ENCODE measurements around the gene CTRB1.

Gene CTRB1

GRCh38 chr16:75218256-75219076 is at the start of gene CTRB1:
TSS of gene CTRB1 (plus strand) at chr16:75218988. CDS start at chr16:75219008, 20 bp downstream.
- no peak for DNase-seq

GRCh38 chr16:75169899-75170405 is 48.8 kb upstream of the CTRB1 start:
- no peak for DNase-seq

DNA sequence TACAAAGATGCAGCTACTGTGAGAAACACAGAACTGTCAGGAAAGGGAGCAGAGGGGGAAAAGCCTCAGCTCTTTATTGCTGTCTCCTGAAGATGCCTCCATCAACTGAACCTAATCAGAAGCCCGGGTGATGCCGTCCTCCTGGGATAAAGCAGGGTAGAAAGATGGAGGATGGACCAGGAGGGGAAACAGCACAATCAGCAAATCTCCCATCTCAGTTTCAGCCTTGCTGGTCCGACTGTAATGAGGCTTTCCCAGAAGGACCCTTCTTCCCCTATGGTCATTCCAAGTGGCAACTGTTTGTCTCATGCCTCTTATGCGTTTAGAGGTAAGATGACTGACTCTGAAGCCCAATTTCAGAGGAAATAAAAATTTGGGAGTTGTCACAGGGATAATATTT is 46.2 kb upstream of the CTRB1 start:
- no peak for DNase-seq

- DNase-seq, result no peak
Measured at GRCh38 chr16:75175074-75175473, 43.7 kb upstream of the CTRB1 start.

GRCh38 chr16:75176926-75177325 is 41.9 kb upstream of the CTRB1 start:
- DNase-seq, result no peak

DNA sequence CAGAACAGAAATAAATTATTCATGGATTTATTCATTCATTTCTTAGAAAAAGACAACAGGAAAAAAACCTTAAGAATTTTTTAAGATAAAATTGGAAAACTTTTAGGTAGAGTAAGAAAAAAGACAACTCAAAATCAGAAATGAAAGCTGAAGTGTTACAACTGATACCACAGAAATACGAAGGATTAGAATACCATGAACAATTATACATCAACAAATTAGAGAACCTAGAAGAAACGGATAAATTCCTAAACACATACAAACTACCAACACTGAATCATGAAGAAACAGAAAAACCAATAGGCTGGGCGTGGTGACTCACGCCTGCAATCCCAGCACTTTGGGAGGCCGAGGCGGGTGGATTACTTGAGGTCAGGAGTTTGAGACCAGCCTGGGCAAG is 39.6 kb upstream of the CTRB1 start:
- DNase-seq, result no peak

DNA sequence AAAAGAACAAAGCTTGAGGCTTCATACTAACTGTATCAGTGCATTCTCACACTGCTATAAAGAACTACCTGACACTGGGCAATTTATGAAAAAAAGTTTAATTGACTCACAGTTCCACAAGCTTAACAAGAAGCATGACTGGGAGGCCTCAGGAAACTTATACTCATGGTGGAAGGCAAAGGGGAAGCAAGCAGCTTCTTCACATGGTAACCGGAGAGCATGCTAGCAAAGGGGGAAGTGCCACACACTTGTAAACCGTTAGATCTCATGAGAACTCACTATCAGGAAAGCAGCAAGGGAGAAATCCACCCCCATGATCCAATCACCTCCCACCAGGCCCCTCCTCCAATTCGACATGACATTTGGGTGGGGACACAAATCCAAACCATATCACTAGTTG is 37.2 kb upstream of the CTRB1 start:
- DNase-seq, result no peak

DNA sequence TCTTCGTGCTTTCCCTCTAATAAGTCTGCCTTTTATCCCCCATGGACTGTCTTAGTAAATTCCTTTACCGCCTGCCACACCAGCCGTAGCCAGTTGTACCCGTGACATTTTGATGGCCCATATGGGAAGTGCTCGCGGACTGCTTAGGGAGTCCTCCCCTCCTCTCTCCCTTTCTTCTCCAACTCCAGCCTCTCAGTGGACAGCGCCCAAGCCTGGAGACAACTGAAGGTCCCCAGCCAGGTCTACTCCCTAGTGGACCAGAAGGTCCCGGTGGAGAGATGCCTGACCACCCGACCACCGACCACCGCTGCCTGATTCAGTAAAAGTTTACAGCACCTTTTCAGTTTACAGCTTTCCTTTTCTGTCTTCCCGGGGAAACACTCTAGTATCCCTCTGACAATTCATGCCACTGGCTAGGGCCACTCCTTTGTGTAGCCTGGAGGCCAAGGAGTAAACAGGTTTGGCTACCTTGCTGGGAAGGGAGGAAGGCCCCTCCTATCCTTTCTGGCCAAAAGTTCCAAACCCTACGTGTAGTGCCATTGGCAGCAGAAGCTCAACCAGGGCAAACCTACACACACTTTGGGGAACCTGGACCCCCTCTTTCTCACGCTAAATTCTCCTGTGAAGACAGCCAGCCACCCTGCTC is 29.8 kb upstream of the CTRB1 start:
- no peak for DNase-seq

GRCh38 chr16:75189638-75190245 is 29.0 kb upstream of the CTRB1 start:
- DNase-seq, result no peak

DNA sequence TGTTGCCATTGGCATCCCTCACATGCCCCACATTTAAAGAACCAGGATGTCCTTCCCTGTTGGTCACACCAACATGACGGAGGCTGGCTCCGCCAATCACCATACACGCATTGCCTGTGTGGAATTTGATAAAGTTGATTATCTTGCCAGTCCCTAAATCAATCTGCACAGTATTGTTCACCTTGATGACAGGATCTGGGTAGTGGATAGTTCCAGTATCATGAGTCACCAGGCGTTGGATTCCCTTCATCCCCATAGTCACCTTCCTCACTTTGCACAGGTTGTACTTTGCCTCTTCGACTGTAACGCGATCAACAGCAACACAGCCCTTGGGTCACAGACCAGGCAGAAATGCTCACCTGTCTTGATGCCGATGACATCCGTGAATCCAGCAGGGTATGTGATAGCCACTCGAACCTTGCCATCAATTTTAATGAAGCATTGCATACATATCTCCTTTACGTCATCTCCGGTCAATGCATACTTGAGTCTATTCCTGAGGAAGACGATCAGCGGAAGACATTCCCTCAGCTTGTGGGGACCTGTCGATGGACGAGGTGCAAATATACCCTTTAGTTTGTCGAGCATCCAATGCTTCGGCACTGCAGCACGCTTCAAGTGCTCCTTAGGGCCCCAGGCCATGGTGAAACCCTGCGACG is 26.1 kb upstream of the CTRB1 start:
- DNase-seq, result no peak

- DNase-seq, result no peak
Measured at GRCh38 chr16:75193265-75193650, 25.5 kb upstream of the CTRB1 start.

- DNase-seq, result no peak
Measured at GRCh38 chr16:75193730-75194444, 24.9 kb upstream of the CTRB1 start.

DNA sequence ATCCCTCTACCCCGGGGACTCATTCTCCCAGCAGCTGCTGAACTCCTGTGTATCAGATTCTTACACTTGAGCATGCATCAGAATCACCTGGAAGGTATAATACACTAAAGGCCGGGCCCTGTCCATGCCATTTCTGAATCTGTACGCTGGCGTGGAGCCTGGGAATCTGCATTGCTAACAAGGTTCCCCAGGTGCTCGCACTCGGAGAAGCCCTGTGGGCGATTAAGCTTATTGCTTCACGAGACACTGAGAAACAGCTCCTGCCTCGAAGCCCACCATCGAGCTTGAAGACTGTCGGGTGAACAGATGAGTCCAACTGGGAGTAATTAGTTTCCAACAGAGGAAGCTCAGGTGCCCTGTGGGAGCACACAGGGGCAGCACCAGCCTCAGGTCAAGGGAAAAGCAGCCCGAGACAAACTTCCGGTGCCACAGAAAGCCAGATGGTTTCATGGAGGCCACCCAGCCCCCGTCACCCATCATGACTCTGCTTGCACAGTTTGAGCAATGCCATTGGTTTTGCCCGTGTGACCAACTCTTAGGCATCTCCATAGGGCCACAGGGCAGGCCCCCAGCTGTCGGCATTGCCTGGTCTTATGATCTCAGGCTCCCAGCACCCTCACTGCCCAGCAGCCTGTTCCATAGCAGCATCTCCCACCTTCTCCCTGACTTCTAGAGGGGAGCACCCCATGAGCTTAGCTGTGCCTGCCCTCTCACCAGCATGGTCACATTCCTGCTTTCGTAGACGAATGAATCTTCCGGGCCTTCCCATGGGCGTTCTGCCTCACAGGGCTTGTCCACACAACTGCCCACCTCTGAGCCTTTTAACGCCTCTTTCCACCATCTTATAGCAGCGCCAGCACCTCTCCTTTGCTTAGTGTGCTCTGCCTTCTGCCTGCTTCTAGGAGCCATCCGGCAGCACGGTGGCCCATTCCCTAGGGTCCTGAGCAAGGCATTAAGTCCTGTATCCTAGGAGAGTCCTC is 22.7 kb upstream of the CTRB1 start:
- DNase-seq, result no peak

- DNase-seq, result no peak
Measured at GRCh38 chr16:75196836-75197235, 22.0 kb upstream of the CTRB1 start.

DNA sequence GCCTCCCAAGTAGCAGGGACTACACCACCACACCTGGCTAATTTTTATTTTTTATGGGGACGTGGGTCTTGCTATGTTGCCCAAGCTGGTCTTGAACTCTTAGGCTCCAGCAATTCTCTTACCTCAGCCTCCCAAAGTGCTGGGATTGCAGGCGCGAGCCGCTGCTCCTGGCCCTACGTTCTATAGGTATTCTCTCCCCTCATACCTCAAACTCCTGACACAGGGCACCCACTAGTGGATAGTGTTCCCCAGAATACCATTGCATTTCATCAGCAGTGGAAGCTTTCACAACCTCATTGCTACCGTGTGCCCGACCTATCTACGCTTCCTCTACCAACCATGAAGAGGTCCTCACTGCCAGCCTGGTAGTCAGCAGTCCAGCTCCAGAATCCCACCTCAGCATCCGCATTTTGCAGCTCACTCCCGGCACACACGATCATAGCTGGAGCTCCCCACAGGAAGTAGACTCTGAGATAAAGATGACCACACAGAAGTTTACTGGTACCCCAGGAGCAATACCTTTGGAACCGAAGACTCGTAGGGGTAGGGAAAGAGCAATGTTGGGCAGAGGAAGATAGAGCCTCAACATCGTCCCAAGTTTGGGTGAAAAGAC is 21.2 kb upstream of the CTRB1 start:
- no peak for DNase-seq

DNA sequence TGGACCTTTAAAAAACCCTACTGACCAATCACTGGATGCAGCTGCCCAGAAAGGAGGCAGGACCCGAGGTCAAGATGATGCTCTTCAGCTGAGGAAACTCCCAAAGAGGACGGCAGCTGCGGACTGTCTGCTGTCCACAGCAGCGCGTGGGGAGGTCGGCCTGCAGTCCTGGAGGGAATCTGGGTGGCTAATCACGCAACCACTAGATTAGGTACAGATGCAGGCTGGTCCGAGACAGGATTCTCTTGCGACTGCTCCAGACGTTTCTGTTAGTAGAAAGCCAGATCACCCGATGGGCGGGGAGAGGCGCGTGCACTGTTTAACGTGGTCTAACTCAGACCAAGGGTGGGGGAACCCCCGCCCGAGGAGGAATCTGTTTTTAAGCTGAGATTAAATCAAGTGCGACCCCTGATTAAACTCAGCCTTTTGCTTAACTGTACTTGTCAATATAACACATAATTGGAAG is 20.6 kb upstream of the CTRB1 start:
- DNase-seq, result no peak

- no peak for DNase-seq
Measured at GRCh38 chr16:75202069-75202590, 16.7 kb upstream of the CTRB1 start.

GRCh38 chr16:75203096-75203495 is 15.7 kb upstream of the CTRB1 start:
- no peak for DNase-seq

GRCh38 chr16:75203667-75204409 is 14.9 kb upstream of the CTRB1 start:
- DNase-seq, result no peak

- no peak for DNase-seq
Measured at GRCh38 chr16:75204410-75204758, 14.4 kb upstream of the CTRB1 start.

Measured in NCI-H1436 (cell line).